CD14-positive monocyte (primary cell): Measurements from ENCODE around the gene ECM1. TPM values are rescaled to one million over a fixed set of nuclear protein-coding genes. Genes with fewer than 3 reads are reported as not detected.
A peak's percentile ranks its signal among the peaks of the same experiment; 100 is the strongest.

ENCODE experiments used
- DNase-seq, 3 donors: peaks; one replicate each; pipeline ENCODE4 v3.0.0-alpha.2; 2011 to 2022
- H2AFZ ChIP-seq: 2 replicates; pipeline ENCODE4 v1.6.0; 2012; ENCODE audit warnings: mild to moderate bottlenecking, low read depth, low read length, inconsistent platforms; ENCODE audit not compliant: insufficient read depth, poor library complexity, severe bottlenecking
- H3K27ac ChIP-seq, 2 donors: 1 replicate in 1 of 2; 2 replicates in 1 of 2; pipeline ENCODE4 v1.5.1; 2012 to 2013; ENCODE audit warnings: low read length in 2 of 2, control low read depth in 1 of 2, inconsistent platforms in 1 of 2, low read depth in 1 of 2, mild to moderate bottlenecking in 1 of 2
- H3K27me3 ChIP-seq, 2 donors: one replicate each; pipeline versions ENCODE4 v1.6.0 to v1.6.1; 2011 to 2013; ENCODE audit warnings: low read length in 2 of 2; ENCODE audit not compliant: control insufficient read depth in 2 of 2, insufficient read depth in 2 of 2
- H3K36me3 ChIP-seq, 2 donors: replicated peaks in 1 of 2; 1 replicate in 1 of 2; 2 replicates in 1 of 2; pipeline versions ENCODE4 v1.5.1 to v1.6.1; 2012 to 2013; ENCODE audit warnings: low read length in 2 of 2, control low read depth in 1 of 2, inconsistent platforms in 1 of 2, mild to moderate bottlenecking in 1 of 2; ENCODE audit not compliant: insufficient read depth in 2 of 2, control insufficient read depth in 1 of 2
- H3K4me1 ChIP-seq, 2 donors: 1 replicate in 1 of 2; 2 replicates in 1 of 2; pipeline versions ENCODE4 v1.5.1 to v1.6.1; 2012 to 2013; ENCODE audit warnings: low read length in 2 of 2, control low read depth in 1 of 2, inconsistent platforms in 1 of 2, mild to moderate bottlenecking in 1 of 2, moderate library complexity in 1 of 2; ENCODE audit not compliant: insufficient read depth in 2 of 2, control insufficient read depth in 1 of 2
- H3K4me2 ChIP-seq: replicated peaks from 2 replicates; pipeline ENCODE3; 2012; ENCODE audit warnings: low read length, moderate library complexity, mild to moderate bottlenecking; ENCODE audit not compliant: poor library complexity, severe bottlenecking; ENCODE audit errors: extremely low read depth
- H3K4me3 ChIP-seq, 3 experiments: fragments of 200-600 bp in 1 of 3; sonication (generic) in 1 of 3; replicated peaks in 1 of 3; 1 replicate in 2 of 3; 2 replicates in 1 of 3; pipeline ENCODE4 v1.5.1; 2011 to 2013; ENCODE audit warnings: low read length in 3 of 3, mild to moderate bottlenecking in 3 of 3, control low read depth in 2 of 3, low read depth in 2 of 3, inconsistent platforms in 1 of 3, moderate library complexity in 1 of 3
- H3K79me2 ChIP-seq: 2 replicates; pipeline ENCODE4 v1.6.0; 2012; ENCODE audit warnings: mild to moderate bottlenecking, control low read depth, inconsistent platforms, low read length, moderate library complexity; ENCODE audit not compliant: insufficient read depth
- H3K9ac ChIP-seq: 2 replicates; pipeline ENCODE4 v1.6.0; 2017; ENCODE audit warnings: low read length, mild to moderate bottlenecking; ENCODE audit not compliant: insufficient read depth, poor library complexity, severe bottlenecking
- H3K9me3 ChIP-seq, 2 donors: replicated peaks in 1 of 2; 1 replicate in 1 of 2; 2 replicates in 1 of 2; pipeline versions ENCODE4 v1.5.1 to v1.6.1; 2012 to 2013; ENCODE audit warnings: low read length in 2 of 2, control low read depth in 1 of 2; ENCODE audit not compliant: control insufficient read depth in 1 of 2, insufficient read depth in 1 of 2
- H4K20me1 ChIP-seq: 2 replicates; pipeline ENCODE4 v1.6.0; 2012; ENCODE audit warnings: mild to moderate bottlenecking, low read length, control low read depth, moderate library complexity; ENCODE audit not compliant: insufficient read depth
- H3K27ac Mint-ChIP-seq, 7 donors: one replicate each; pipeline ENCODE4 v1.8.0; 2020; ENCODE audit warnings: mild to moderate bottlenecking in 7 of 7, mixed read lengths in 7 of 7, moderate library complexity in 6 of 7, inconsistent platforms in 2 of 7
- H3K27me3 Mint-ChIP-seq, 3 donors: one replicate each; pipeline ENCODE4 v1.8.0; 2021 to 2022; ENCODE audit warnings: low read depth in 3 of 3, mild to moderate bottlenecking in 3 of 3, mixed read lengths in 3 of 3, moderate library complexity in 3 of 3, inconsistent platforms in 1 of 3
- H3K36me3 Mint-ChIP-seq, 2 donors: one replicate each; pipeline ENCODE4 v1.8.0; 2020; ENCODE audit warnings: mixed read lengths in 2 of 2, inconsistent platforms in 1 of 2, mild to moderate bottlenecking in 1 of 2
- H3K4me1 Mint-ChIP-seq: one replicate; pipeline ENCODE4 v1.8.0; 2020; ENCODE audit warnings: mild to moderate bottlenecking, mixed read lengths
- H3K4me3 Mint-ChIP-seq, 2 donors: one replicate each; pipeline ENCODE4 v1.8.0; 2020; ENCODE audit warnings: mild to moderate bottlenecking in 2 of 2, mixed read lengths in 2 of 2, moderate library complexity in 1 of 2
- H3K9me3 Mint-ChIP-seq, 7 donors: one replicate each; pipeline ENCODE4 v1.8.0; 2020 to 2022; ENCODE audit warnings: mixed read lengths in 7 of 7, mild to moderate bottlenecking in 6 of 7, moderate library complexity in 6 of 7, inconsistent platforms in 2 of 7
- CTCF ChIP-seq: fragments of 200-600 bp; IDR thresholded peaks from one replicate; pipeline ENCODE4 v1.8.0; 2022; ENCODE audit warnings: antibody characterized with exemption, mild to moderate bottlenecking
- WGBS: methylation state at CpG from one replicate; pipeline ENCODE4 v1.1.5; 2013; ENCODE audit warnings: missing lambda C conversion rate; ENCODE audit not compliant: insufficient coverage; 5-methylcytosine and 5-hydroxymethylcytosine counted together
- intact Hi-C, 2 donors: fragments of 100-400 bp; cut with micrococcal nuclease; formaldehyde crosslinking; loops; one replicate each; pipeline versions ENCODE4 v1.15.0 to v1.15.1; 2023
- polyA plus RNA-seq, 3 donors: library from polyadenylated mRNA; depleted of rRNA in 1 of 3; unstranded in 2 of 3; stranded (reverse) in 1 of 3; fragments of 300-500 nt in 2 of 3; fragments of >200 nt in 1 of 3; fragmentation: Illumina TruSeq in 2 of 3; gene quantifications; 1 replicate in 2 of 3; 2 replicates in 1 of 3; pipeline ENCODE4 v1.2.3, GENCODE V29; 2012 to 2021

The ECM1 gene
- polyA plus RNA-seq, 3 donors, result 1.0 TPM; not detected in 2

- Histone ChIP-seq H3K36me3 (peaks cover 44 to 50% of the 10 kb centered on the region in 2 donors), H3K79me2 (no peaks in the 10 kb centered on the region), H4K20me1 (no peaks in the 10 kb centered on the region), H3K9ac (no peak overlapping the region), H3K4me1 (peaks cover 4 to 17% of the 10 kb centered on the region in 2 donors), H3K27ac (no peak overlapping the region), H3K4me3 (no peak overlapping the region), H3K9me3 (no peaks in the 10 kb centered on the region), H2AFZ (no peak overlapping the region), H3K4me2 (no peak overlapping the region), H3K27me3 (no peaks in the 10 kb centered on the region)
- Mint-ChIP-seq H3K27me3 (no peaks in the 10 kb centered on the region), H3K27ac (peak overlapping the region in 1 of 7 donors; percentile 67), H3K4me3 (no peak overlapping the region), H3K36me3 (peaks cover 58 to 61% of the 10 kb centered on the region in 2 donors), H3K4me1 (peaks cover 14% of the 10 kb centered on the region), H3K9me3 (no peaks in the 10 kb centered on the region)
- 100% methylated on average over 4 of the region's 6 CpGs for WGBS
- no peak for DNase-seq
- TF ChIP-seq CTCF, result no peak
- intact Hi-C loops, result no loop called here
Measured at GRCh38 chr1:150505431-150505830, 2.5 kb upstream of the ECM1 start.

- H3K27me3 ChIP-seq, result no peaks in the 10 kb centered on the region
- WGBS, result no CpG with 5 or more reads among the region's 4 CpGs
- Mint-ChIP-seq H3K9me3 (no peaks in the 10 kb centered on the region), H3K27ac (peak overlapping the region in 2 of 7 donors; percentile 10 to 13), H3K36me3 (peaks cover 44 to 45% of the 10 kb centered on the region in 2 donors), H3K4me3 (no peak overlapping the region), H3K4me1 (peaks cover 15% of the 10 kb centered on the region), H3K27me3 (peaks cover 0 to 1% (median 0%) of the 10 kb centered on the region in 3 donors)
- no peak for DNase-seq
- peaks cover 4 to 17% of the 10 kb centered on the region in 2 donors for H3K4me1 ChIP-seq
- H3K4me3 ChIP-seq, result no peak overlapping the region
- H3K4me2 ChIP-seq, result no peak overlapping the region
- no peaks in the 10 kb centered on the region for H3K9me3 ChIP-seq
- no peaks in the 10 kb centered on the region for H3K79me2 ChIP-seq
- no peak overlapping the region for H3K9ac ChIP-seq
- no peaks in the 10 kb centered on the region for H4K20me1 ChIP-seq
- H3K36me3 ChIP-seq, result peaks cover 31% of the 10 kb centered on the region in 2 donors
- TF ChIP-seq CTCF, result no peak
- intact Hi-C loops, result loop anchor here in 1 of 2 donors (1.0 kb wide), 1 partner anchor 16 kb away; no protein-coding TSS in a partner anchor
- no peak overlapping the region for H3K27ac ChIP-seq
- no peak overlapping the region for H2AFZ ChIP-seq
Measured at GRCh38 chr1:150508982-150509381, 1.1 kb downstream of the ECM1 start.
